ENCODE results near the gene DLAT.

DLAT gene

DNA sequence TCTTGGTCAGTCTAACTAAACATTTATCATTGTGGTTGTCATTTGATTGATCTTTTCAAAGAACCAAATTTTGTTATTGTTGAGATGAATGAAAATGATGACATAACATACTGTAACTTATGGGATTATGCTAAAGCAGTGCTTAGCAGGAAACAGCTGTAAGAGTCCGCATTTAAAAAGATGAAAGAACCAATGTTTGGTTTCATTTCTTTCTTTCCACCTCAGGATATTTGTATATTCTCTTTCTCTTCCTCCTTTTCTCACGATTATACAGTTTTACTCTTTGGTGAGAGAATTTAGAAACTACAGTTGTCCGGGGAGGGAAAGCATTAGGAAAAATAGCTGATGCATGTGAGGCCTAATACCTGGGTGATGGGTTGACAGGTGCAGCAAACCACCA, 25.5 kb downstream of the DLAT start:
- Histone ChIP-seq H3K4me1 (ENCODE audit: control insufficient read depth, insufficient read depth, low read length) (no peaks in the 10 kb centered on the region), H3K4me3 (ENCODE audit: low read depth, low read length) (no peak overlapping the region), H3K27ac (ENCODE audit: extremely low read depth, low read depth, low read length) (no peak overlapping the region), H3K36me3 (ENCODE audit: control insufficient read depth in 2 of 2, insufficient read depth in 1 of 2, low read length in 2 of 2) (peaks cover 12 to 83% of the 10 kb centered on the region in 2 experiments), H3K9me3 (ENCODE audit: control insufficient read depth, insufficient read depth, low read depth, low read length) (no peaks in the 10 kb centered on the region)
- POLR2A ChIA-PET: no interaction called here
- TF ChIP-seq, protein P1, sequence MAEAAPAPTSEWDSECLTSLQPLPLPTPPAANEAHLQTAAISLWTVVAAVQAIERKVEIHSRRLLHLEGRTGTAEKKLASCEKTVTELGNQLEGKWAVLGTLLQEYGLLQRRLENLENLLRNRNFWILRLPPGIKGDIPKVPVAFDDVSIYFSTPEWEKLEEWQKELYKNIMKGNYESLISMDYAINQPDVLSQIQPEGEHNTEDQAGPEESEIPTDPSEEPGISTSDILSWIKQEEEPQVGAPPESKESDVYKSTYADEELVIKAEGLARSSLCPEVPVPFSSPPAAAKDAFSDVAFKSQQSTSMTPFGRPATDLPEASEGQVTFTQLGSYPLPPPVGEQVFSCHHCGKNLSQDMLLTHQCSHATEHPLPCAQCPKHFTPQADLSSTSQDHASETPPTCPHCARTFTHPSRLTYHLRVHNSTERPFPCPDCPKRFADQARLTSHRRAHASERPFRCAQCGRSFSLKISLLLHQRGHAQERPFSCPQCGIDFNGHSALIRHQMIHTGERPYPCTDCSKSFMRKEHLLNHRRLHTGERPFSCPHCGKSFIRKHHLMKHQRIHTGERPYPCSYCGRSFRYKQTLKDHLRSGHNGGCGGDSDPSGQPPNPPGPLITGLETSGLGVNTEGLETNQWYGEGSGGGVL (tag by site-specific recombination; IDR thresholded peaks at IDR 0.05): no peak
- TF ChIP-seq GLI2 (tag by site-specific recombination; IDR thresholded peaks at IDR 0.05; ENCODE audit: borderline replicate concordance, low read depth) (no peak), ZNF433 (tag by site-specific recombination; IDR thresholded peaks at IDR 0.05; ENCODE audit: low read depth) (no peak), KLF10 (tag by site-specific recombination; IDR thresholded peaks at IDR 0.05) (no peak)
- TF ChIP-seq, protein P2, sequence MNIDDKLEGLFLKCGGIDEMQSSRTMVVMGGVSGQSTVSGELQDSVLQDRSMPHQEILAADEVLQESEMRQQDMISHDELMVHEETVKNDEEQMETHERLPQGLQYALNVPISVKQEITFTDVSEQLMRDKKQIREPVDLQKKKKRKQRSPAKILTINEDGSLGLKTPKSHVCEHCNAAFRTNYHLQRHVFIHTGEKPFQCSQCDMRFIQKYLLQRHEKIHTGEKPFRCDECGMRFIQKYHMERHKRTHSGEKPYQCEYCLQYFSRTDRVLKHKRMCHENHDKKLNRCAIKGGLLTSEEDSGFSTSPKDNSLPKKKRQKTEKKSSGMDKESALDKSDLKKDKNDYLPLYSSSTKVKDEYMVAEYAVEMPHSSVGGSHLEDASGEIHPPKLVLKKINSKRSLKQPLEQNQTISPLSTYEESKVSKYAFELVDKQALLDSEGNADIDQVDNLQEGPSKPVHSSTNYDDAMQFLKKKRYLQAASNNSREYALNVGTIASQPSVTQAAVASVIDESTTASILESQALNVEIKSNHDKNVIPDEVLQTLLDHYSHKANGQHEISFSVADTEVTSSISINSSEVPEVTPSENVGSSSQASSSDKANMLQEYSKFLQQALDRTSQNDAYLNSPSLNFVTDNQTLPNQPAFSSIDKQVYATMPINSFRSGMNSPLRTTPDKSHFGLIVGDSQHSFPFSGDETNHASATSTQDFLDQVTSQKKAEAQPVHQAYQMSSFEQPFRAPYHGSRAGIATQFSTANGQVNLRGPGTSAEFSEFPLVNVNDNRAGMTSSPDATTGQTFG (tag by site-specific recombination; IDR thresholded peaks at IDR 0.05; ENCODE audit: borderline replicate concordance): no peak
- CTCF ChIA-PET: no interaction called here

DNA sequence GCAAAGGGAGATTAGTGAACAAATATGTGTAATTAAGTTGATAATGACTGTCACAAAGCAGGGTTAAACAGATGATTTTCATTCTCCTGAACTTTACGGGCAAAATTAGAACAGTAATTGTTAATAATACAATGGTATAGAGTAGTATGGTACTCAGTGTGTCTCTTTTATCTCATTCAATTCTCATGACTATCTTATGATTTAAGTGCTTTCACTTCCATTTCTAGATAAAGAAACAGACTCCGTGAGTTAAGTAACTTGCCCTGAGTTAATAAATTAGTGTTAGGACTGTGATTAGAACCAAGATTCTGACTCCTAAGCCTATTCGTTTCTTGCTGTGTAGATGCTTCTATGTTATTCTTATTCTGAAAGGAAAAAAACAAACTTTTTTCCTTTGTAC, 26.6 kb downstream of the DLAT start:
- H3K9me3 ChIP-seq (ENCODE audit: control insufficient read depth, insufficient read depth, low read depth, low read length): no peaks in the 10 kb centered on the region
- peaks cover 12 to 82% of the 10 kb centered on the region in 2 experiments for H3K36me3 ChIP-seq (ENCODE audit: control insufficient read depth in 2 of 2, insufficient read depth in 1 of 2, low read length in 2 of 2)
- no peak overlapping the region for H3K27ac ChIP-seq (ENCODE audit: extremely low read depth, low read depth, low read length)
- no peak overlapping the region for H3K4me3 ChIP-seq (ENCODE audit: low read depth, low read length)
- TF ChIP-seq SP2 (tag by site-specific recombination; IDR thresholded peaks at IDR 0.05) (no peak), ZNF426 (tag by site-specific recombination; IDR thresholded peaks at IDR 0.05) (no peak), OVOL3 (tag by site-specific recombination; IDR thresholded peaks at IDR 0.05) (no peak), ZNF248 (tag by site-specific recombination; IDR thresholded peaks at IDR 0.05) (no peak), ZNF555 (tag by site-specific recombination; conservative IDR thresholded peaks at IDR 0.05) (no peak), ZNF792 (tag by site-specific recombination; IDR thresholded peaks at IDR 0.05) (no peak), GLIS1 (tag by site-specific recombination; IDR thresholded peaks at IDR 0.05) (no peak), ZNF558 (tag by site-specific recombination; IDR thresholded peaks at IDR 0.05) (no peak)
- TF ChIP-seq, protein P3, sequence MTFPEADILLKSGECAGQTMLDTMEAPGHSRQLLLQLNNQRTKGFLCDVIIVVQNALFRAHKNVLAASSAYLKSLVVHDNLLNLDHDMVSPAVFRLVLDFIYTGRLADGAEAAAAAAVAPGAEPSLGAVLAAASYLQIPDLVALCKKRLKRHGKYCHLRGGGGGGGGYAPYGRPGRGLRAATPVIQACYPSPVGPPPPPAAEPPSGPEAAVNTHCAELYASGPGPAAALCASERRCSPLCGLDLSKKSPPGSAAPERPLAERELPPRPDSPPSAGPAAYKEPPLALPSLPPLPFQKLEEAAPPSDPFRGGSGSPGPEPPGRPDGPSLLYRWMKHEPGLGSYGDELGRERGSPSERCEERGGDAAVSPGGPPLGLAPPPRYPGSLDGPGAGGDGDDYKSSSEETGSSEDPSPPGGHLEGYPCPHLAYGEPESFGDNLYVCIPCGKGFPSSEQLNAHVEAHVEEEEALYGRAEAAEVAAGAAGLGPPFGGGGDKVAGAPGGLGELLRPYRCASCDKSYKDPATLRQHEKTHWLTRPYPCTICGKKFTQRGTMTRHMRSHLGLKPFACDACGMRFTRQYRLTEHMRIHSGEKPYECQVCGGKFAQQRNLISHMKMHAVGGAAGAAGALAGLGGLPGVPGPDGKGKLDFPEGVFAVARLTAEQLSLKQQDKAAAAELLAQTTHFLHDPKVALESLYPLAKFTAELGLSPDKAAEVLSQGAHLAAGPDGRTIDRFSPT (tag by site-specific recombination; IDR thresholded peaks at IDR 0.05): no peak
- TF ChIP-seq, protein P4, sequence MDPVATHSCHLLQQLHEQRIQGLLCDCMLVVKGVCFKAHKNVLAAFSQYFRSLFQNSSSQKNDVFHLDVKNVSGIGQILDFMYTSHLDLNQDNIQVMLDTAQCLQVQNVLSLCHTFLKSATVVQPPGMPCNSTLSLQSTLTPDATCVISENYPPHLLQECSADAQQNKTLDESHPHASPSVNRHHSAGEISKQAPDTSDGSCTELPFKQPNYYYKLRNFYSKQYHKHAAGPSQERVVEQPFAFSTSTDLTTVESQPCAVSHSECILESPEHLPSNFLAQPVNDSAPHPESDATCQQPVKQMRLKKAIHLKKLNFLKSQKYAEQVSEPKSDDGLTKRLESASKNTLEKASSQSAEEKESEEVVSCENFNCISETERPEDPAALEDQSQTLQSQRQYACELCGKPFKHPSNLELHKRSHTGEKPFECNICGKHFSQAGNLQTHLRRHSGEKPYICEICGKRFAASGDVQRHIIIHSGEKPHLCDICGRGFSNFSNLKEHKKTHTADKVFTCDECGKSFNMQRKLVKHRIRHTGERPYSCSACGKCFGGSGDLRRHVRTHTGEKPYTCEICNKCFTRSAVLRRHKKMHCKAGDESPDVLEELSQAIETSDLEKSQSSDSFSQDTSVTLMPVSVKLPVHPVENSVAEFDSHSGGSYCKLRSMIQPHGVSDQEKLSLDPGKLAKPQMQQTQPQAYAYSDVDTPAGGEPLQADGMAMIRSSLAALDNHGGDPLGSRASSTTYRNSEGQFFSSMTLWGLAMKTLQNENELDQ (tag by site-specific recombination; IDR thresholded peaks at IDR 0.05; ENCODE audit: low read depth): no peak
- TF ChIP-seq, protein P5, sequence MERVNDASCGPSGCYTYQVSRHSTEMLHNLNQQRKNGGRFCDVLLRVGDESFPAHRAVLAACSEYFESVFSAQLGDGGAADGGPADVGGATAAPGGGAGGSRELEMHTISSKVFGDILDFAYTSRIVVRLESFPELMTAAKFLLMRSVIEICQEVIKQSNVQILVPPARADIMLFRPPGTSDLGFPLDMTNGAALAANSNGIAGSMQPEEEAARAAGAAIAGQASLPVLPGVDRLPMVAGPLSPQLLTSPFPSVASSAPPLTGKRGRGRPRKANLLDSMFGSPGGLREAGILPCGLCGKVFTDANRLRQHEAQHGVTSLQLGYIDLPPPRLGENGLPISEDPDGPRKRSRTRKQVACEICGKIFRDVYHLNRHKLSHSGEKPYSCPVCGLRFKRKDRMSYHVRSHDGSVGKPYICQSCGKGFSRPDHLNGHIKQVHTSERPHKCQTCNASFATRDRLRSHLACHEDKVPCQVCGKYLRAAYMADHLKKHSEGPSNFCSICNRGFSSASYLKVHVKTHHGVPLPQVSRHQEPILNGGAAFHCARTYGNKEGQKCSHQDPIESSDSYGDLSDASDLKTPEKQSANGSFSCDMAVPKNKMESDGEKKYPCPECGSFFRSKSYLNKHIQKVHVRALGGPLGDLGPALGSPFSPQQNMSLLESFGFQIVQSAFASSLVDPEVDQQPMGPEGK (tag by site-specific recombination; IDR thresholded peaks at IDR 0.05): no peak
- TF ChIP-seq, protein P6, sequence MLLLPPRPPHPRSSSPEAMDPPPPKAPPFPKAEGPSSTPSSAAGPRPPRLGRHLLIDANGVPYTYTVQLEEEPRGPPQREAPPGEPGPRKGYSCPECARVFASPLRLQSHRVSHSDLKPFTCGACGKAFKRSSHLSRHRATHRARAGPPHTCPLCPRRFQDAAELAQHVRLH (tag by site-specific recombination; IDR thresholded peaks at IDR 0.05): no peak
- TF ChIP-seq, protein P7, sequence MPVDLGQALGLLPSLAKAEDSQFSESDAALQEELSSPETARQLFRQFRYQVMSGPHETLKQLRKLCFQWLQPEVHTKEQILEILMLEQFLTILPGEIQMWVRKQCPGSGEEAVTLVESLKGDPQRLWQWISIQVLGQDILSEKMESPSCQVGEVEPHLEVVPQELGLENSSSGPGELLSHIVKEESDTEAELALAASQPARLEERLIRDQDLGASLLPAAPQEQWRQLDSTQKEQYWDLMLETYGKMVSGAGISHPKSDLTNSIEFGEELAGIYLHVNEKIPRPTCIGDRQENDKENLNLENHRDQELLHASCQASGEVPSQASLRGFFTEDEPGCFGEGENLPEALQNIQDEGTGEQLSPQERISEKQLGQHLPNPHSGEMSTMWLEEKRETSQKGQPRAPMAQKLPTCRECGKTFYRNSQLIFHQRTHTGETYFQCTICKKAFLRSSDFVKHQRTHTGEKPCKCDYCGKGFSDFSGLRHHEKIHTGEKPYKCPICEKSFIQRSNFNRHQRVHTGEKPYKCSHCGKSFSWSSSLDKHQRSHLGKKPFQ (tag by site-specific recombination; IDR thresholded peaks at IDR 0.05): no peak
- CTCF ChIA-PET: no interaction called here
- no peaks in the 10 kb centered on the region for H3K4me1 ChIP-seq (ENCODE audit: control insufficient read depth, insufficient read depth, low read length)
- POLR2A ChIA-PET: no interaction called here

Measured in HEK293 (cell line).